Measurements from ENCODE around the gene SLC26A1. TPM values are rescaled to one million over a fixed set of nuclear protein-coding genes. Genes with fewer than 3 reads are reported as not detected.

The SLC26A1 gene
- total RNA-seq, 1 donor, result 0.27 TPM

DNA sequence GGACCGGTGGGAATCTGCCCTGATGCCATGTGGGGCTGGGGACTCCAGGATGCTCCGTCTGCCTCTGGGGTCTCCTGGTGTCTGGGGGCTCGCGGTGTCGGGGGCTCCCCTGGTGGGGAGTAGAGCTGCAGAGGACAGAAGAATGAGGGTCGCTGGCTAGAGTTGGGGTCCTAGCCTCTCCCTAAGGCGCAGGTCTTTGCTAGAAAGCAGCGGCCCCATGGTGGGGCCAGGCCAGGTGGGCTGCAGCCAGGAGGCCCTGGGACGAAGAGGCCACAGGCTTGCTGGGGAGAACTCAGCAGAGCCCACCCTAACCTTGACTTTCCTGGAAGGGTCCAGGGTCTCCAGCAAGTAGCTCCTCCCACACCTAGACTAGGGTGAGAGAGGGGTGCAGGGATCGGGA, 39.7 kb upstream of the SLC26A1 start:
- TF ChIP-seq, protein P1, sequence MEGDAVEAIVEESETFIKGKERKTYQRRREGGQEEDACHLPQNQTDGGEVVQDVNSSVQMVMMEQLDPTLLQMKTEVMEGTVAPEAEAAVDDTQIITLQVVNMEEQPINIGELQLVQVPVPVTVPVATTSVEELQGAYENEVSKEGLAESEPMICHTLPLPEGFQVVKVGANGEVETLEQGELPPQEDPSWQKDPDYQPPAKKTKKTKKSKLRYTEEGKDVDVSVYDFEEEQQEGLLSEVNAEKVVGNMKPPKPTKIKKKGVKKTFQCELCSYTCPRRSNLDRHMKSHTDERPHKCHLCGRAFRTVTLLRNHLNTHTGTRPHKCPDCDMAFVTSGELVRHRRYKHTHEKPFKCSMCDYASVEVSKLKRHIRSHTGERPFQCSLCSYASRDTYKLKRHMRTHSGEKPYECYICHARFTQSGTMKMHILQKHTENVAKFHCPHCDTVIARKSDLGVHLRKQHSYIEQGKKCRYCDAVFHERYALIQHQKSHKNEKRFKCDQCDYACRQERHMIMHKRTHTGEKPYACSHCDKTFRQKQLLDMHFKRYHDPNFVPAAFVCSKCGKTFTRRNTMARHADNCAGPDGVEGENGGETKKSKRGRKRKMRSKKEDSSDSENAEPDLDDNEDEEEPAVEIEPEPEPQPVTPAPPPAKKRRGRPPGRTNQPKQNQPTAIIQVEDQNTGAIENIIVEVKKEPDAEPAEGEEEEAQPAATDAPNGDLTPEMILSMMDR (IDR thresholded peaks at IDR 0.05; ENCODE audit: insufficient read depth, low read length), result no peak
- DNase-seq (ENCODE audit: low read depth), result no peak
- H3K4me3 ChIP-seq (ENCODE audit: low read depth, low read length), result no peak overlapping the region

DNA sequence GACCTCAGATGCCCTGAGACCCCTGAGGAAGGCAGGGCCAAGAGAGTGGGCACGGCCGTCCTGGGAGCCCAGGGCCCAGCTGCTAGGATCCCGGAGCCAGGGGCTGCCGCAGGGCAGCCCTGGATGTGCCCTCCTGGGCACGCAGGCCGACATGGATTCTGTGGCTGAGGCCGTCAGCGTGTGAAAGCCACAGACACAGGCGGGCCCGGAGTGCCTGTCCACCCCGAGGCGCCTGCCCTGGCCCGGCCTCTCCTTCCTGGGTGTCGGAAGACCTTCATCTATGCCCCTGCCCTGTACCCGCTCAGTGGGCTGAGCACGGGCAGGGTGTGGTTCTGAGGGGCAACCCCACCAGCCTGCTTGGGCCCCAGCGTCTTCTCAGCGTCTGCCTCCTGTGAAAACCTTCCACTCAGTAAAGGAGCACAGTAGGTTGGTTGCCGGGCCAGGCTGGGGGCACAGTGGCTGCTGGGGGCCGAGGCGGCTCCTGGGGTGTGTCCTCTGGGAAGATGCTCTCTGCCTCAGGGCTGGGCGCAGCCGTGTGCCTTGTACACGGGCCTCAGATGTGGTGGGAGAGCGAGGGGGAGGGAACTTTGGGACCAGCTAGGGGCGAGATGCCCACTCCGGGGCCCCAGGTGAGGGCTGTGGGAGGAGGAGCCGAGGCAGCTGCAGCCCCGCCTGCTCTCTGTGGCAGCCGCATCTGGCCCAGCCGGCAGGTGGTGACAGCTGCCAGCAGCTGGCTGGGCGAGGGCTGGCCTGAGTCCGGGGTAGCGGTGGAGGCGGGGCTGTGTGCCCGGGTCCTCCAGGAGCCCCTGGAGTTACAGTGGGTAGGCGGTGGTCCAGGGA, 39.0 kb upstream of the SLC26A1 start:
- H3K4me3 ChIP-seq (ENCODE audit: low read depth, low read length), result no peak overlapping the region
- TF ChIP-seq, protein P1 (IDR thresholded peaks at IDR 0.05; ENCODE audit: insufficient read depth, low read length), result no peak
- no peak for DNase-seq (ENCODE audit: low read depth)

DNA sequence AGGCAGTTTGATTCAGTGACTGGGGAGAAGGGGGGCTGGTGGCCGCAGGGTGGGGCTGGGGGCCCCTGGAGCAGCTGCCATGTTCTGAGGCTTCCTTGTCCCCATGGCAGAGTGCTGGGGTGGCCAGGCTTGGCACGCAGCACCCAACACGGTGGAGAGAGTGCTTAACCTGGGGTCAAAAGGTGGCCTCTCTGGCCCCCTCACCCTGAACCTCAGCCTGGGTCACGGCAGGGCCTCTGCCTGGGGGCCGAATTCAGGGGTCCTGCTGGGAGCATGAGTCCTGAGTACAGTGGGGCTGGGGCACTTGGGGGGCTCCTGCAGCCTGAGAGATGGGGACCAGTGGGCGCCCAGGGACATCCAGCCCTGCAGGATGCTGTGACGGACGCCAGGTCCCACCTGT, 38.1 kb upstream of the SLC26A1 start:
- TF ChIP-seq, protein P1 (IDR thresholded peaks at IDR 0.05; ENCODE audit: insufficient read depth, low read length), result no peak
- DNase-seq (ENCODE audit: low read depth), result no peak
- no peak overlapping the region for H3K4me3 ChIP-seq (ENCODE audit: low read depth, low read length)

DNA sequence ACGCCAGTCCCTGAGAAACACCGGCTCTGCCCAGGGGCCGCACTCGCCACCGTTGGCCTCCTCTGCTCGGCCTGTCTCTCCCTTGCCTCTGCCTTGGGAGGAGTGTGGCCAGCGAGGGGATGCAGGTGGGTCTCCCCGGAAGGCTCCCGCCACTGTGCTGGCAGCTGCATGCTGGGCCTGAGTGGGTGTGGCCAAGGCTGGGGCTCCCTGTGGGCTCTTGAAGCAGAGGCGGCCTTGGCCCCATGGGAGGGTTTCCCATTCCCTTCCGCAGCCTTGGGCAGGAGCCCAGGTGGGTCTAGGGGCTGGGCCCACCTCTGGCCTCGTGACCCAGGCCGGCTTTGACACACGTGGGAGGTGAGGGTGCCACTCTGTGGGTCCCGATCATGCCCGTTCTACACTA, 37.4 kb upstream of the SLC26A1 start:
- DNase-seq (ENCODE audit: low read depth), result no peak
- no peak overlapping the region for H3K4me3 ChIP-seq (ENCODE audit: low read depth, low read length)
- TF ChIP-seq, protein P1 (IDR thresholded peaks at IDR 0.05; ENCODE audit: insufficient read depth, low read length), result no peak

DNA sequence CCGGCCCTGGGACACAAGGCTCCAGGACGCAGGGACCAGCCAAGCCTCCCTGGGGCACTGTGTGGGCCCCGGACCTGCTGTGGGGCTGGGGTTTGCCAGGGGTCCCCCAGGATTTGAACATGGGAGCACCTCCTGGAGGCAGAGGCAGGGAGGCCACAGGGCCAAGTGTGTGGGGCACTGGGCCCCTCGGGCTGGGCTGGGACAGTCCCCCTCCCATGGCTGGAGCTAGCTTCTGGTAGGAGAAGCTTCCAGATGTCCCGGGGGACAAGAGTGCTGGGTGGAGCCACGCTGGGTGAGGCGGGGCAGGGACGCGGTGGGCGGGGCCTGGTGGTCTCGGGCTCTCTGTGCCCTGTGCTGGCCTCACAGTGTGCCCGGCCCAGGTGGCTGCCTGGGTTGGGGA, 36.8 kb upstream of the SLC26A1 start:
- TF ChIP-seq, protein P1 (IDR thresholded peaks at IDR 0.05; ENCODE audit: insufficient read depth, low read length), result no peak
- DNase-seq (ENCODE audit: low read depth), result no peak
- H3K4me3 ChIP-seq (ENCODE audit: low read depth, low read length), result no peak overlapping the region

DNA sequence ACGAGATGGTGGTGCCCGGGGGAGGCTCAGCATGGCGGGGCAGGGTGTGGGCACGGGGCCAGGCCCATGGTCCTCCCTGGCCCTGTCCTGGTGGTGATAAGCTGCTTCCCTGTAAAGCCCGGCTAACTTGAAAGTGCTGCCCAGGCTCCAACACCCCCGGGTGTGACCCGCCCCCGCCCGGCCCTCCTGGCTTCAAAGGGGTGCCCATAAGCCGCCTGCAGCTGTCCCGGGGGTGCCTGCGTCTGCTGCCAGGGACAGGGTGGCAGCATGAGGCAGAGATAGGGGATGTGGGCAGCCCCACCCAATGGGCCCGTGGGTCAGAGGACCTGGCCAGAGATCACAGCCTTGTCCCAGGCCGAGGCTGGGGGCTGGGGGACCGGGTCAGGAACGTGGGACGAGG, 36.3 kb upstream of the SLC26A1 start:
- no peak overlapping the region for H3K4me3 ChIP-seq (ENCODE audit: low read depth, low read length)
- no peak for DNase-seq (ENCODE audit: low read depth)
- TF ChIP-seq, protein P1 (IDR thresholded peaks at IDR 0.05; ENCODE audit: insufficient read depth, low read length), result no peak
